Activated T-cell treated with anti-CD3 and anti-CD28 coated beads, Interleukin-2, amount 50 U/mL, for 48 hours (primary cell): Measurements from ENCODE around the gene N4BP3.
"Not testable (repeated sequence)": the region's sequence is repeated elsewhere in the genome, so short reads cannot be mapped to it uniquely, and the experiment has no call there.

Experiments
- DNase-seq, 2 experiments: peaks; one replicate each; pipeline ENCODE4 v3.0.0-alpha.2; 2020

N4BP3 gene

DNA sequence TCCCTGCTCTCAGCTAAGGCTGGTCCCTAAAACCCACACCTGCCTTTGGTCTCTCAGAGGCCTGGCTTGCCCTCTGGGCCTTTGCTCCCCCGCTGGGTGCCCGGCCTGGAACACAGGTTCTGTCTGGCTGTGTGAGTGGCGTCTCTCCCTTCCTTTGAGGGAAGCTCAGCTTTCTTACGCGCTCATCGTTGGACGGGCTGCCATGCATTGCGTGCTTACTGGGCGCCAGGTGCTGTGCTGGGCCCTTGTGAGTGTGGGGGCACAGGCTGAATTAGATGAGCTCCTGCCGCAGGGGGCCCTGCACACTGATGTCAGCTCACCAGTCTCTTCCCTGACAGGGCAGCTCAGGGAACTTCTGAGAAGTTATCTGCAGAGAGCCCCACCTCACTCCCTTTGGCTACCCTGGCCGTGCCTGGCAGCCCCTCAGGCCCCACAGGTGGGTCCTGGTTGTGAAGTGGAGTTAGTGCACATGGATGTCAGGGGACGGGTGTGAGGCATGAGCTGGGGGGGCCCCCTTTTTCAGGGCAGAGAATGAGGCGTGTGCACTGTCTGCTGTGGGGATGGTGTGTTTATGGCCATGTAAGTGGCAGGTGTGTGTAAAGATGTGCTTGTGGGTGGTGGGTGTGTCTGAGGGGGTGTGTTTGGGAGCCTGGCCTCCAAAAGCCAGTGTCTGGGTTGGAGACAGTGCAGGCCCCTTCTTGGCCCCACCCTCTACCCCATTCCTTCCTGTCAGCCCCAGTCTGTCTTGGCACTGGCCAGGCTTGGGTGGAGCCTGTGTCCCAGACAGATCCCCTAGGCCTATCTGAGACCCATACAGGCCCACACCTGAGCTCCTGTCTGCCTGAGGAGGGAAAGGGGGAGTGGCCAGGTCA, 10.0 kb downstream of the N4BP3 start:
- DNase-seq, result no peak

DNA sequence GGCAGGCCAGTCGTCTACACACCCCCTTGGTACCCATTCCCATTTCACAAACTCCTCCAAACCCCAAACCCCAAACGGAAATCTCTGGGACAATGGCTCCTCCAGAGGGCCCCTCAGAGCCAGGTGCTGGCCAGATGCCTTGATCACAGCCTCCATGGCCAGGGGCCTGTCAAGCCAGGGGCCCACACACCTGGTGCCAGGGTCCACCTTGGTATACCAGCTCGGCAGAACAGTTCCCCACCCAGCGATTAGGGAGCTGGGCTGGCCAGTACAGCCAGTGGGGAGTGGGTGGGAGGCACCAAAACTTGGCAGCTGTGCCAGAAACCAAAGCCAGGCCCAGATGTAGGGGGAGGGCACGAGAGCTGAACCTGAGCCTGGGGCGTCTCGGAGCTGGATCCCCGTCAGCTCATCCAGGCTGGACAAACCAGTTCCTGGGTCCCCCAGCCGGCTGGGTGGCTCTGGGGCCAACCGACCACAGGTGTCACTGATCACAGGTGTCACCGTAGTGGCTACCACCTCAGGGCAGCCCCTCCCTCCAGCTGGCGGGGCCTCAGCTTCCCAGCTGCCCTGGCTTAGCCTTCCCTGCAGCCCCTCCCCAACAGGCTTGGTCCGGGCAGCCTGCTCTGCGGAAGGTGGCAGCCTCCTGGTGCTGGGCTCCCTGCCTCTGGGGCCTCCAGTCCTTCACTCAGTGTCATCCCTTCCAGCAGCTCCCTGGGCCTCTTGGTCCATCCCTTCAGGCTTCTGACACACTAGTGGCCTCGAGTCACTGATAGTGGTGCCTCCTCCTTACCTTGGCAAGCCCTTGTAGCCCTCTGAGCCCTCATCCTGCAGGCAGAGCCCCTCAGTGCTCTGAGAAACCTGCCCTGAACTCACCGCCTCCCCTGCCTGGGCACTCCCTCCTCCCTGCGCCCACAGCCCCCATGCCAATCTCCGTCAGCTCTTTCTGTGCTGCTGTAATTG, 10.9 kb downstream of the N4BP3 start:
- no peak for DNase-seq

DNA sequence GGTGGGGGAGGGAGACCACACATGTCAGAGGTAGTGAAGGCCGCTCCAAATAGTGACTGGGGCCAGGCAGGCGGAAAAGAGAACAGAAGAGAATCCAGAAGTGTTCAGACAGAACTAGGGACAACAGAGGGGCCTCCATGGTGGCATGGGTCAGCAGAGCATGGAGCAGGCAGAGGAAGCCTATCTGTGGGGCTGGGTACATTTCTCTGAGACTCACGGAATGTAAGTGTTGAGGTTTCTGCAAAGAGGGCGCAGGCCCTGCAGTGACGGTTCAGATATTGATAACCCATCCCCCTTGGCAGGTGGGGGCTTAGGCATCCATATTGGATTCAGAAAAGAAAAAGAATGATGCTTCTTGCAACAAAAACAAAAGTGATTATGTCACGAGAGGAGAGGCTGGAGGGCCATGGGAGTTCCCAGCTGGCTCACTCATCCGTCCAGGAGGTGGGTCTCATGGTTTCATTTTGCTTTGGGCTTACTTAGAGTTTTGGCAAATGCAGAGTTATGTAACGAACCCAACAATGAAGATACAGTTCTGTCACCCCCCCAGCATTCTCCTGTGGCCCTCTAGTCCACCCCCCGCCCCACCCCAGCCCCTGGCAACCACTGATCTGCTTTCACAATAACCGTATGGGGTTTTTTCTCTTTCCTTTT, 12.0 kb downstream of the N4BP3 start:
- DNase-seq, result no peak

DNA sequence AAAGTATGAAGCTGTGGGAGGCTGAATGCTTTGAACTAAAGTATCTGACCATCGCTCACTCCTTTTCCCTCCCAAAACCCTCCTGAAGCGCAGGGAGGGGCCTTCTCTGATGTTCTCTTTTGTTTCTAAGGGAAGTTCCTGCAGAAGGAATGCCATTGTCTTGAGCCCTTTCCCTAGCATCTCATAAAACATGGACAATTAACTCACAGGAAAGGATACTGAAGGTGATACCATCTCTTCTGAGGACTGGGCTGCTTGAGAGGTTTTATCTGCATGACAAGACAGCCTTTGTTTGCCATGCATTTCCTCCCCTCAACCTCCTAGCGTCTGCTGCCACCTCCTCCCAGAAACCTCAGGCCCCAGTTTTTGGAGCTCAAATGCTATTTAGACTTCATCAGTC, 13.2 kb downstream of the N4BP3 start:
- DNase-seq, result no peak

GRCh38 chr5:178127300-178128009, 14.1 kb downstream of the N4BP3 start:
- DNase-seq, result not testable (repeated sequence)

DNA sequence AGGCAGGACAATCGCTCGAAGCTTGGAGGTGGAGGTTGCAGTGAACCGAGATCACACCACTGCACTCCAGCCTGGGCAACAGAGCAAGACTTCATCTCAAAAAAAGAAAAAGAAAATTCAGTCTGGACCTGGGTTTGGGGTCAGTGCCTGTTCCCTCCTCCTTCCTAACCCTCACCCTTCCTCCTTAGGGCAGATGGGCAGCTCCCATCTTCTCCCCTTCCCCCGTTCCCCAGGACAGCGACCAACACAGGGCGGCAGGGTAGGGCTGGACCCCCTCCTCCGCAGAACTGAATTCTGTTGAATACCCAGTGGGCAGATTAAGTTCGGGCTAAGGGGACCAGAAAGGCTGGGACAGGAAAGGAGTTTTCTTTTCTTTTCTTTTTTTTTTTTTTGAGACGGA, 16.0 kb downstream of the N4BP3 start:
- DNase-seq, result no peak

DNA sequence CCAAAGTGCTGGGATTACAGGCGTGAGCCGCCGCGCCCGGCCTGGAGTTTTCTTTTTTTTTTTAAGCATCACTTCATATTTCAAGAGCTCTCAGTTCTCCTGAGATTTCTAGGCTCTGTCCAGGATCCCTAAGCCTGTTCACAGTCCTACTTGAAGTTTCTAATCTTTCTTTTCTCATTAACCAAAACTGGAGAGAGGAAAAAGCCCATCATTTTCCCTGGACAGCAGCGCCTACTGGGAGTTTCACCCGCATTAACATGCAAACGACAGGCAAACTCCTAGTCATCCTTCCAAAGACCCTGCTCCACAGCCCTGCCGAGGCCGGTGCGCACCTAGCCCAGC, 16.9 kb downstream of the N4BP3 start:
- DNase-seq, result not testable (repeated sequence)

DNA sequence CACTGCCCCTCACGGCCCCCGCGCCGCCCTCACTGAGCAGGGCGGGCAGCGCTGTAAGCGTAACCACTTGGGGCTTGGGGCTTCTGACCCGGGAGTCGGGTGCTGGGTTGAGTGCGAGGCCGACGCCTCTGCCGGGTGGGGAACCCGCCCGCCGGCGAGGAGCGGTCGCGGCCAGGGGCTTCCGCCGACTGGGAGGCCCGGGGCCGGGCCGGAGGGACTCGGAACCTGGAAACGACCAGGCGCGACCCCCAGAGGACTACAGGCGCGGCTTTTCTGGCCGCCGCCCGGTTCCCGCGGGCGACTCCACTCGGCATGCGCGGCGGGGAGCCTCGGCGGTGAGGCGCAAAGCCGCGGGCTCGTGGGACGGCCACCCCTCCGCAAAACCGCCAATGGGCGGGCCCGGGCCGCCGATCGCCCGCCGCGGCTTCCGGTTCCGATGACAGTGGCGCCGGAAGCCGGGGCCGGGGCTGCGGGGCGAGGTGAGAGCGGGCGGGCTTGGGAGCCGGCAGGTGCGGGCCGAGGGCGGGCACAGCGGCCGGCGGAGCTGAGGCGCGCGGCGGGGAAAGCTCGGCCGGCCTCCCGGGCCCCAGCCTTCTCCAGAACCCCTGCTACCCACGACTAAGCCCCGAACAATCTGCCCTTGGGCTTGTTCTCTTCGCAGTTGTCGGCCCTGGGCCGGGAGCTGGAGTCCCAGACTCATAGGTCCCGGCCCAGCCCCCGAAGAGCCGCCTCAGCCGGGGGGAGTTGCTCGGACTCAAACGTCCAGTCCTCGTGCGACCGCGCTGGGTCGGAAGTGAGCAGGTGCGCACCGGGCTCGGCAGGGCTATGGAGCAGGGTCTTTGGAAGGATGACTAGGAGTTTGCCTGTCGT, 17.5 kb downstream of the N4BP3 start, which contains the start of gene RMND5B:
RMND5B (plus strand) TSS at position 439 of the 870 bp plus-strand sequence. CDS start 7,106 bp downstream, outside the sequence.
- peak; percentile 85 to 90 for DNase-seq

DNA sequence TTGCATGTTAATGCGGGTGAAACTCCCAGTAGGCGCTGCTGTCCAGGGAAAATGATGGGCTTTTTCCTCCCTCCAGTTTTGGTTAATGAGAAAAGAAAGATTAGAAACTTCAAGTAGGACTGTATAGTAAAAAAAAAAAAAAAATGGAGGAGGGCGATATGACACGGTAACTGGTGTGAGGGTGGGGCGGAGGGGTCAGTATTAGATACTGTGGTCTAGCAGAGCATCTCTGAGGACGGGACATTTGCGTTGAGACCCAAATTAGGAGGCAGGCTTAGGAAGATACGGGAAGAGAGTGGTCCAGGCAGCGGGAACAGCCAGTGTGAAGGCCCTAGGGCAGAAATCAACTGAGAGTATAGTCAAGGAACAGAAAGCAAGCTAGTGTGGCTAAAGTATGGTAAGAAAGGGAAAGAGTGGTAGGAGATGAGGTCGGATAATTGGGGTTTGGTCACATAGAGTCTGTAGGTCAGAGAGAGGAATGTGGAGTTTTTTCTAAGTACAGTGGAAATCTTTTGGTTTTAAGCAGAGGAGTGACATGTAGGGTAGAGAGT, 18.2 kb downstream of the N4BP3 start:
- DNase-seq, result no peak

DNA sequence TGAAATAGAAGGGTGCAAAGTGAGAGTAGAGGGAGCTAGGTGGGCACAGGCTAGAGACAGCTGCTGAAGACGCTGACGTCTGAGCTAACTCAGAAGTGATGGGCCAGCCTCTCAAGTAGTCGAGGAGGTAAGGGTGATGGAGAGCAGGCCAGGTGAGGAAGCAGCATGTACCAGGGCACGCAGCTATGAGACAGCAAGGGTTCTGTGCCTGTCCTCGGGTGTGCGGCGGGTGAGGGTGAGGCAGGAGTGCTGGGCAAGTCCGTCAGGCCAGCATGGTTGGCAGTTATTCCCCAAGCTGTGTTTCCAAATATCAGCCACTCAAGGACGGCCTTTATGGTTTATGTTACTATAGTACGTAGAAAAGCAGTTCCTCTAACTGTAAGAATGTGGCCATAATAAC, 23.7 kb downstream of the N4BP3 start:
- DNase-seq, result no peak

DNA sequence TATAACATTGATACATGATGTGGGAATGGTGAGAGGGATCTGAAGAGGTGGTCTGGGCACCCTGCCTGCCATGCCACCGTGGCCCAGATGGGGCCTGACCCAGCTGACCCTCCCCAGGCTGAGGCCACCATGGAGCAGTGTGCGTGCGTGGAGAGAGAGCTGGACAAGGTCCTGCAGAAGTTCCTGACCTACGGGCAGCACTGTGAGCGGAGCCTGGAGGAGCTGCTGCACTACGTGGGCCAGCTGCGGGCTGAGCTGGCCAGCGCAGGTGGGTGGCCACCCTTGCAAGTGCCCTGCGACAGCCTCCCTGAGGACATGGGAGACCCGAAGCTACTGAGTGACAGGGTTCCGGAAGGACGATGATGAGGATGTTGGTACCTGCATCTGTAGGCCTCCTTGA, 24.7 kb downstream of the N4BP3 start:
- DNase-seq, result no peak

GRCh38 chr5:178141550-178141949, 28.2 kb downstream of the N4BP3 start:
- no peak for DNase-seq

DNA sequence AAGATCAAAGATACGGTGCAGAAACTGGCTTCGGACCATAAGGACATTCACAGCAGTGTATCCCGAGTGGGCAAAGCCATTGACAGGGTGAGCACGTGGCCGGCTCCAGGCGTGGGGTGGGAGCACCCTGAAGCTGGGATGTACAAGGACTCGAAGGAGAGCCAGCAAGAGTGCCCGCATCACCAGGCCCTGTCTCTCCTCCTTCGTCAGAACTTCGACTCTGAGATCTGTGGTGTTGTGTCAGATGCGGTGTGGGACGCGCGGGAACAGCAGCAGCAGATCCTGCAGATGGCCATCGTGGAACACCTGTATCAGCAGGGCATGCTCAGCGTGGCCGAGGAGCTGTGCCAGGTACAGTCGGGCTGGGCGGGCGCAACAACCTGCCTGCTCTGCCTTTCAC, 29.3 kb downstream of the N4BP3 start:
- DNase-seq, result no peak

- no peak for DNase-seq
Observed at GRCh38 chr5:178143246-178143645, 29.9 kb downstream of the N4BP3 start.

- no peak for DNase-seq
Observed at GRCh38 chr5:178143901-178144300, 30.6 kb downstream of the N4BP3 start.

- DNase-seq, result peak; percentile 78 to 81
Observed at GRCh38 chr5:178145965-178146820, 32.9 kb downstream of the N4BP3 start.

DNA sequence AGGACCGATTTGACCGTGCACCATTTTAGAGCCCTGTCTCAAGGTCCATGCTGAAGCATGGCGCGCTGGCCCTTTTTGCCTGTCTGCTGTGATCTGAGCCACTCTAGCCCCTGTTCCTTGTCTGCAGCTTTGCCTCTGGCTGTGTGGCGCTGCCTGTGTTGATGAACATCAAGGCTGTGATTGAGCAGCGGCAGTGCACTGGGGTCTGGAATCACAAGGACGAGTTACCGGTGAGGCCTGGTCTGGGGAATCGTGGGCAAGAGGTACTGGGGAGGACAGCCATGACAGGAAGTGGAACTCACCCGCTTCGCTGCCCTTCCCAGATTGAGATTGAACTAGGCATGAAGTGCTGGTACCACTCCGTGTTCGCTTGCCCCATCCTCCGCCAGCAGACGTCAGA, 34.1 kb downstream of the N4BP3 start:
- DNase-seq, result no peak

DNA sequence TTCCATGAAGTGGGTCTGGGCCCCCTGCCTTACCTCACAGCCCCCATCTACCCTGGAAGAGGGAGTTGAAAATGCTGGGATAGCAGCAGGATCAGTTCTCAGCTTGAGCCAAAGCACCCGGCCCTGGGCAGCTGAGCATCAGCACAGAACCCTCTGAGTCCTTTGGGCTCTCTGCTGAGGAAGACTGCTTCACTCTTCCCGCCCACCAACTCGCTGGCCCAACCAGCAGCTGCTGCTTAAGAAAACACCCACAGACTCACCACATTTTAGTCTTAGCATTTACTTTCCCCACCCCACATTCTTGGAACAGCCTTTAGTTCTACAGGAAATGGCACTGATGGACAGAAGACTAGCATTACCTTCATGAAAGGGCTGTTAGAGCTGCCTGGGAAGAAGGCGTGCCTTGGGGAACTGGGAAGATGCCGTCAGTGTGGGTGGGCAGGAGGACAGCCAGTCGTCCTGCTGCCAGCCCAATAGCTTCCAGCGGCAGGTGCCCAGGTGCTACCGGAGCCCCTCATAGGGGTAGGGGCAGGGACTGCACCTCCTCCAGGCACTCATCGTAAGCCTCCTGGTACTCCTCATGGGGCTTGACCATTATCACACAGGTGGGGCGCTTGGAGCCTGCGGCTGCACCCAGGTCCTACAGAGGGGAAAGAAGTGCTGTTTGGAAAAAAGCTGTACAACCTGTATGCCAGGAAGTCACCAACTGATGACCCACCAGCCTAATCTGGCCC, 36.0 kb downstream of the N4BP3 start:
- peak in 1 of 2 experiments; percentile 45 for DNase-seq

GRCh38 chr5:178150977-178151734, 37.8 kb downstream of the N4BP3 start:
- no peak for DNase-seq
